Mesendoderm (in vitro differentiated cells): Measurements from ENCODE around the gene TEAD2.
"Not testable (repeated sequence)": the region's sequence is repeated elsewhere in the genome, so short reads cannot be mapped to it uniquely, and the experiment has no call there.

ENCODE experiments used
- DNase-seq: peaks from one replicate; pipeline ENCODE4 v3.0.0; 2013
- H2AK5ac ChIP-seq: 2 replicates; pipeline ENCODE4 v1.6.1; 2013; ENCODE audit warnings: low read length, inconsistent platforms
- H2BK120ac ChIP-seq: 2 replicates; pipeline ENCODE4 v1.6.1; 2013; ENCODE audit warnings: low read depth, mild to moderate bottlenecking, low read length, moderate library complexity, mixed read lengths
- H2BK15ac ChIP-seq: replicated peaks from 2 replicates; pipeline ENCODE4 v1.6.1; 2013; ENCODE audit warnings: low read depth, mild to moderate bottlenecking, moderate library complexity
- H2BK5ac ChIP-seq: 2 replicates; pipeline ENCODE4 v1.6.1; 2013; ENCODE audit warnings: low read length, inconsistent platforms
- H3K18ac ChIP-seq: 2 replicates; pipeline ENCODE4 v1.6.1; 2013; ENCODE audit warnings: mild to moderate bottlenecking, low read length, mixed read lengths
- H3K23ac ChIP-seq: one replicate; pipeline ENCODE4 v1.6.1; 2013; ENCODE audit warnings: low read length
- H3K27ac ChIP-seq: 2 replicates; pipeline ENCODE4 v1.5.1; 2013; ENCODE audit warnings: low read depth, mild to moderate bottlenecking, inconsistent platforms, low read length, moderate library complexity
- H3K27me3 ChIP-seq: 2 replicates; pipeline ENCODE4 v1.6.1; 2013; ENCODE audit warnings: low read length, control low read depth, mild to moderate bottlenecking, inconsistent platforms; ENCODE audit not compliant: insufficient read depth, poor library complexity
- H3K36me3 ChIP-seq: 2 replicates; pipeline ENCODE4 v1.6.1; 2013; ENCODE audit warnings: low read length, inconsistent platforms; ENCODE audit not compliant: control insufficient read depth, insufficient read depth
- H3K4ac ChIP-seq: one replicate; pipeline ENCODE4 v1.6.1; 2013; ENCODE audit warnings: low read depth, mild to moderate bottlenecking, low read length, moderate library complexity
- H3K4me1 ChIP-seq: 2 replicates; pipeline ENCODE4 v1.6.1; 2013; ENCODE audit warnings: low read depth, low read length, inconsistent platforms; ENCODE audit not compliant: control insufficient read depth
- H3K4me2 ChIP-seq: 2 replicates; pipeline ENCODE4 v1.6.1; 2013; ENCODE audit warnings: low read length
- H3K4me3 ChIP-seq: 2 replicates; pipeline ENCODE4 v1.5.1; 2013; ENCODE audit warnings: mild to moderate bottlenecking, low read length
- H3K56ac ChIP-seq: one replicate; pipeline ENCODE4 v1.6.1; 2013; ENCODE audit warnings: low read length
- H3K79me1 ChIP-seq: 2 replicates; pipeline ENCODE4 v1.6.1; 2013; ENCODE audit warnings: low read length, inconsistent platforms
- H3K79me2 ChIP-seq: 2 replicates; pipeline ENCODE4 v1.6.1; 2013; ENCODE audit warnings: mild to moderate bottlenecking, low read length; ENCODE audit not compliant: control insufficient read depth, insufficient read depth
- H3K9ac ChIP-seq: 2 replicates; pipeline ENCODE4 v1.6.1; 2013; ENCODE audit warnings: low read length, inconsistent platforms
- H4K5ac ChIP-seq: one replicate; pipeline ENCODE4 v1.6.1; 2013; ENCODE audit warnings: low read length
- H4K8ac ChIP-seq: one replicate; pipeline ENCODE4 v1.6.1; 2013; ENCODE audit warnings: low read depth, mild to moderate bottlenecking, control low read depth, low read length, moderate library complexity
- WGBS: extraction: QIAGEN DNeasy Blood & Tissue Kit; methylation state at CpG from one replicate; pipeline ENCODE4 v1.1.7; 2013; ENCODE audit warnings: low lambda C conversion rate, missing lambda C conversion rate; ENCODE audit not compliant: insufficient coverage; ENCODE audit errors: extremely low coverage; 5-methylcytosine and 5-hydroxymethylcytosine counted together

Gene TEAD2

DNA sequence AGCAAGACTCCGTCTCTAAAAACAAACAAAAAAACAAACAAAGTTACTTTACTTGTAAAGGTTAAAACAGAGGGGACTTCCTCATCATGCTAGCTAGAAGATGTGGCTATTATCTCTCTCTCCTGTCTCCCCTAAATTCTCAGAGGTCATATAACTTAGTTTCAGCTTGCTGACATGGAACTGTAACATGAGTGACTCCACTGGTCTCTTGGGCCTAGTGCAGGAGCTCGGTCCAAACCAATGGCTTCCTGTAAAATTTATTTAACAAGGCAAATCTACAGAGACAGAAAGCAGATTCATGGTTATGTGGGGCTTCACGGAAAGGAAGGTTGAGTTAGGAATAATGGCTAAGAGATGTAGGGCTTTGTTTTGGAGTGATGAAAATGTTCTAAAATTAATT, 16.3 kb upstream of the TEAD2 start:
- H3K27ac ChIP-seq = no peak overlapping the region

DNA sequence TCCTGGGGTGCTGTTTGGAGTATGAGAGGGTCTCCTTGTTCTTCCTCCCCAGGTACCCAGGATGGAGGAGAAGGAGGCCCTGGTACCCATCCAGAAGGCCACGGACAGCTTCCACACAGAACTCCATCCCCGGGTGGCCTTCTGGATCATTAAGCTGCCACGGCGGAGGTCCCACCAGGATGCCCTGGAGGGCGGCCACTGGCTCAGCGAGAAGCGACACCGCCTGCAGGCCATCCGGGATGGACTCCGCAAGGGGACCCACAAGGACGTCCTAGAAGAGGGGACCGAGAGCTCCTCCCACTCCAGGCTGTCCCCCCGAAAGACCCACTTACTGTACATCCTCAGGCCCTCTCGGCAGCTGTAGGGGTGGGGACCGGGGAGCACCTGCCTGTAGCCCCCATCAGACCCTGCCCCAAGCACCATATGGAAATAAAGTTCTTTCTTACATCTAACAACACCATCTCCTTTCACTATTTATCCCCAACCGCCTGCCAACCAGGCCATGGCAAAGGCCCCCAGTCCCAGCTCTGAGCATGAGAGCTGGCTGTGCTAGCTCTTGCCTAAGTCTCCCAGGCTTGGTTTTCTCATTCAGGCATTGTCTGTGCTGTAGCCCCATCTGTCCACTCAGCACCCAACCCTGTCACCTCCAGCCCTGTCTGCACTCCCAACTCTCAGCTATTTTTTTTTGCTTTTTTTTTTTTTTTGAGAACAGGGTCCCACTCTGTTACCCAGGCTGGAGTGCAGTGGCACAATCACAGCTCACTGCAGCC, 12.6 kb upstream of the TEAD2 start:
- H3K4me3 ChIP-seq = no peak overlapping the region
- no peak for DNase-seq

More for the DNA sequence above, 16.3 kb upstream of the TEAD2 start:
- no peak overlapping the region for H4K5ac ChIP-seq
- H3K4me2 ChIP-seq = no peak overlapping the region
- H3K79me2 ChIP-seq = no peaks in the 10 kb centered on the region
- WGBS = no CpG with 5 or more reads among the region's 3 CpGs
- no peaks in the 10 kb centered on the region for H3K36me3 ChIP-seq
- no peak overlapping the region for H3K23ac ChIP-seq
- no peak overlapping the region for H4K8ac ChIP-seq
- H3K18ac ChIP-seq = no peak overlapping the region
- no peak overlapping the region for H2AK5ac ChIP-seq
- no peak overlapping the region for H3K4ac ChIP-seq
- H3K27me3 ChIP-seq = no peaks in the 10 kb centered on the region
- no peak overlapping the region for H3K4me3 ChIP-seq
- no peak overlapping the region for H2BK5ac ChIP-seq
- H2BK15ac ChIP-seq = no peak overlapping the region
- H3K56ac ChIP-seq = no peak overlapping the region
- no peaks in the 10 kb centered on the region for H3K79me1 ChIP-seq
- no peaks in the 10 kb centered on the region for H3K4me1 ChIP-seq
- H3K9ac ChIP-seq = no peak overlapping the region
- no peak overlapping the region for H2BK120ac ChIP-seq
- no peak for DNase-seq

DNA sequence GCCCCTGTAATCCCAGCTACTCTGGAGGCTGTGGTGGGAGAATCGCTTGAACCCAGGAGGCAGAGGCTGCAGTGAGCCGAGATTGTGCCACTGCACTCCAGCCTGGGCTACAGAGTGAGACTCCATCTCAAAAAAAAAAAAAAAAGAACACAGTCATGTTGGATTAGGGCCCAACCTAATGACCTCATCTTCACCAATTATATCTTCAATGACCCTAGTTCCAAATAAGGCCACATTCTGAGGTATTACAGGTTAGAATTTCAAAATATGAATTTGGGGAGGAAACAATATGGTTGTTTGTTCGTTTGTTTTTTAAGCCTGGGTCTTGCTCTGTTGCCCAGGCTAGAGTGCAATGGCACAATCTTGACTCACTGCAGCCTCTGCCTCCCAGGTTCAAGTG, 11.0 kb upstream of the TEAD2 start:
- not testable (repeated sequence) for H3K4me3 ChIP-seq, H3K4me2 ChIP-seq, H3K23ac ChIP-seq, H3K18ac ChIP-seq, H3K4me1 ChIP-seq, H4K5ac ChIP-seq, H3K4ac ChIP-seq, H2BK120ac ChIP-seq, H3K79me2 ChIP-seq, H3K56ac ChIP-seq, H2BK15ac ChIP-seq, H2BK5ac ChIP-seq, DNase-seq, H3K36me3 ChIP-seq, H2AK5ac ChIP-seq, H3K27me3 ChIP-seq, H3K79me1 ChIP-seq, H3K9ac ChIP-seq, H3K27ac ChIP-seq, H4K8ac ChIP-seq
- no CpG with 5 or more reads among the region's 3 CpGs for WGBS

More for the DNA sequence above, 12.6 kb upstream of the TEAD2 start:
- no peak overlapping the region for H2AK5ac ChIP-seq
- H3K79me2 ChIP-seq = no peaks in the 10 kb centered on the region
- H2BK15ac ChIP-seq = no peak overlapping the region
- no peak overlapping the region for H3K18ac ChIP-seq
- H3K27me3 ChIP-seq = no peaks in the 10 kb centered on the region
- no peaks in the 10 kb centered on the region for H3K79me1 ChIP-seq
- no peak overlapping the region for H3K4ac ChIP-seq
- H3K9ac ChIP-seq = no peak overlapping the region
- no CpG with 5 or more reads among the region's 16 CpGs for whole genome bisulfite sequencing
- no peak overlapping the region for H3K27ac ChIP-seq
- H3K4me1 ChIP-seq = no peaks in the 10 kb centered on the region
- no peaks in the 10 kb centered on the region for H3K36me3 ChIP-seq
- H3K56ac ChIP-seq = no peak overlapping the region
- H4K8ac ChIP-seq = no peak overlapping the region
- H2BK5ac ChIP-seq = no peak overlapping the region
- H3K4me2 ChIP-seq = no peak overlapping the region
- no peak overlapping the region for H4K5ac ChIP-seq
- no peak overlapping the region for H2BK120ac ChIP-seq
- H3K23ac ChIP-seq = no peak overlapping the region

DNA sequence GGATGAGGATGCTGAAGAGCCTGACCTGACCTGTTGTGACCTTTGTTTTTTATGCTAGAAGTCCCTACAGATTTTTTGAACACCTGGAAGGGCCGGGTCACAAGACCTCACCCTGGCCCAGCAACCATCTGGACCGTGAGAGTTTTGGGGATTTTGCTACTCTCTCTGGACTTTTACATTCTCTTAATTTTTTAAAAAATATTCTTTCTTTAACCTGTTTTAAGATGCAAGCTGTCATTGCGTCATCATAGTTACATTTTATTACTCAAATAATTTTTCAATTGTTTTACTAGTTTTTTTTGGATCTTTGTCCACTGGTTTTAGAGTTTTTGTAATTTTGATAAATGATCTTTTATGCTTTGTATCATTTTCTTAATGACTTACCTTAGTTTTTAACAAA, 9.0 kb upstream of the TEAD2 start:
- Histone ChIP-seq H3K27me3 (no peaks in the 10 kb centered on the region), H2BK5ac (no peak overlapping the region), H2BK15ac (no peak overlapping the region), H3K4me2 (no peak overlapping the region), H3K18ac (no peak overlapping the region), H3K4me3 (no peak overlapping the region), H3K56ac (no peak overlapping the region), H3K27ac (no peak overlapping the region), H3K79me1 (no peaks in the 10 kb centered on the region), H3K79me2 (no peaks in the 10 kb centered on the region), H3K4ac (no peak overlapping the region), H4K8ac (no peak overlapping the region), H3K4me1 (no peaks in the 10 kb centered on the region), H3K23ac (no peak overlapping the region), H4K5ac (no peak overlapping the region), H3K36me3 (no peaks in the 10 kb centered on the region), H3K9ac (no peak overlapping the region), H2BK120ac (no peak overlapping the region), H2AK5ac (no peak overlapping the region)
- no CpG with 5 or more reads among the region's 3 CpGs for WGBS
- DNase-seq = no peak

DNA sequence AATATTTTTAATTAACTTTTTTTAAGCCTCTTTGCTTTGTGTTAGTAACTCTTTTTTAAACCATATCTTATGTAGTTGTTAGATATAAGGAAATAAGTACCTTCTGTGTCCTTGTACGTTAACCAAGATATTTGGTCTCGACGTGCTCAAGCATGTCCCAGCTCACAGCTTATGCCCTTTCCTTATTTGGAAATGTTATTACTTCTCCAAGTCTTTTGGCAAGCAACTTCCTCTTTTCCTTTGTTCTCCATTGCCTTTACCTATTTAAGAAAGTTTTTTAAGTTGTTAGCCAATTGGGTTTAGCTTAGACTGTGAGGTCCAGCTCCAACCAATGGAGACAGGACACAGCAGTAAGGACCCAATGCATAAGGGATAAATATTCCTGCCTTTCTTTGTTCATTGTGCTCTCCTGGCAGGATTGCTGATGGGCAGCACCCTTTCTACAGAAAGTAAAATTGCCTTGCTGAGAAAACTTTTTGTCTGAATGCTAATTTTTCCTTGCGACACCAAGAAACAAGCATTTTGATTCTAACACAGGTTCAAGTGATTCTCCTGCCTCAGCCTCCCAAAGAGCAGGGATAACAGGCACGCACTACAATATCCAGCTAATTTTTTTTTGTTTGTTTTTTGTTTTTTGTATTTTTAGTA, 6.6 kb upstream of the TEAD2 start:
- no peak overlapping the region for H2BK120ac ChIP-seq
- H2BK15ac ChIP-seq = no peak overlapping the region
- no peaks in the 10 kb centered on the region for H3K79me1 ChIP-seq
- no peak for DNase-seq
- H3K79me2 ChIP-seq = no peaks in the 10 kb centered on the region
- no peak overlapping the region for H2AK5ac ChIP-seq
- H3K56ac ChIP-seq = no peak overlapping the region
- no peak overlapping the region for H2BK5ac ChIP-seq
- no peak overlapping the region for H3K23ac ChIP-seq
- no peaks in the 10 kb centered on the region for H3K27me3 ChIP-seq
- H4K5ac ChIP-seq = no peak overlapping the region
- H3K36me3 ChIP-seq = no peaks in the 10 kb centered on the region
- H3K18ac ChIP-seq = no peak overlapping the region
- no peak overlapping the region for H3K4ac ChIP-seq
- H4K8ac ChIP-seq = no peak overlapping the region
- H3K4me2 ChIP-seq = no peak overlapping the region
- H3K9ac ChIP-seq = no peak overlapping the region
- H3K4me1 ChIP-seq = no peaks in the 10 kb centered on the region
- no peak overlapping the region for H3K27ac ChIP-seq
- no CpG with 5 or more reads among the region's 5 CpGs for WGBS
- no peak overlapping the region for H3K4me3 ChIP-seq

DNA sequence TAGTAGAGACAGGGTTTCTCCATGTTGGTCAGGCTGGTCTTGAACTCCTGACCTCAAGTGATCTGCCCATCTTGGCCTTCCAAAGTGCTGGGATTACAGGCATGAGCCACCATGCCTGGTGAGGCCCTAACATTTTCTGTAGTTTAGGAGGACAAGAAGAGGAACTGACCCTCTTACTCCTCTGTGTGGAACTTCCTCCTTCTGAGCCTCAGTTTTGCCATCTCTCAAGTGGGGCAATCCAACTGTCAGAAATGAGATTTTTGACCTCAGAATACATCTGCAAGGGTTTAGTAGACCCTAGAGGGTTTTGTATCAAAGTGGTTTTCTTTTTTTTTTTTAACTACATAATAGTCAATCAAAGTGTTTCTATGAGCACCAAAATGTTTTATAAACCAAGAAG, 3.9 kb upstream of the TEAD2 start:
- H4K8ac ChIP-seq = no peak overlapping the region
- no peak for DNase-seq
- H2BK5ac ChIP-seq = no peak overlapping the region
- H3K27ac ChIP-seq = no peak overlapping the region
- H3K4me3 ChIP-seq = no peak overlapping the region
- H3K27me3 ChIP-seq = no peaks in the 10 kb centered on the region
- no peaks in the 10 kb centered on the region for H3K36me3 ChIP-seq
- no peak overlapping the region for H3K18ac ChIP-seq
- no peak overlapping the region for H2BK15ac ChIP-seq
- H3K4ac ChIP-seq = no peak overlapping the region
- H3K4me2 ChIP-seq = no peak overlapping the region
- H3K56ac ChIP-seq = no peak overlapping the region
- H3K4me1 ChIP-seq = no peaks in the 10 kb centered on the region
- no peak overlapping the region for H2BK120ac ChIP-seq
- peaks cover 2% of the 10 kb centered on the region for H3K79me1 ChIP-seq
- no peak overlapping the region for H4K5ac ChIP-seq
- H3K23ac ChIP-seq = no peak overlapping the region
- H2AK5ac ChIP-seq = no peak overlapping the region
- H3K79me2 ChIP-seq = peaks cover 8% of the 10 kb centered on the region
- no peak overlapping the region for H3K9ac ChIP-seq
